Hematopoietic multipotent progenitor cell treated with erythropoietin and hydrocortisone succinate and interleukin-3 and kit ligand, for 4 days (in vitro differentiated cells): ENCODE results near the gene CALHM3.

Source experiments
- DNase-seq: peaks from one replicate; pipeline ENCODE4 v3.0.0-alpha.2; 2015

CALHM3 gene

DNA sequence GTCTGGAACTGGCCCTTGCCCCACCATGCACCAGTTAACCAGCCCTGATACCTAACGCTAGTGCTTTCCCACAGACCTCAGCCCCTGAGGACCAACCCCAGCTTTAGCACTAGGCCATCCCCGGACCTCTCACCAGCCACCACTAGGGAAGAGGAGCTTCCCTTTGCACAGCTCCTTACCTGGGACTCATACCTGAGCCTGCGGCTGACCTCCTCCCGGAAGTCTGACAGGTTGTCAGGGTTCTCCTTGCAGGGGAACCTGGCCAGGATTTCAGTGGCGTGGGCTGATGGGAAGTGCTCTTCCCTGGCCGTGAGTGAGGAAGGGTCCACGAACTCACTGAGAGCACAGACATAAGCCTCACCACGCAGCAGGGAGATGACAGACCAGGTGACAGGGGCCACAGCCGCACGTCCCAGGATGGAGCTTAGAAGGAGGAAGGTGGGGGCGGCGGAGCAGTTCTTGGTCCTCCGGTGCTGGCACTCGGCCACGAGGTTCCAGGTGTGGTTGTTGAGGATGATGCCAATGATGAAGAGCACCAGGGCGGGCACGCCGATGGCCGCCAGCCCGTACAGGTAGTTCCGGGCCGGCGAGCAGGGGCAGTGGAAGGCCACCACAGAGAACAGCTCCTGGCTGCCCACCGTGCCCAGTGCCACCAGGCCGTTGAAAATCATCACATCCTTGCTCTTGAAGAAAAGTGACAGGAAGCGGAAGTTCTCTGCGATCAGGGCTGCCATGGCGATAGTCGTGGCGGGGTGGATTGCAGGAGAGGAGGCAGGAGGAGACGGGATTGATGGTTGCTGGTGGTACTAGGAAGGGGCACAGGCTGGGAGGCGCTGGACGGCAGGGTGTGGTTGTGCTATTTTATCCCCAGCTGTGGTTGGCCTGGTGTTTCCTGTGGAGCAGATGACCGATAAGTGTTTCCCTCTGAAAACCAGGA lies 29.6 kb downstream of the CALHM3 start:
- DNase-seq = peak; percentile 16

DNA sequence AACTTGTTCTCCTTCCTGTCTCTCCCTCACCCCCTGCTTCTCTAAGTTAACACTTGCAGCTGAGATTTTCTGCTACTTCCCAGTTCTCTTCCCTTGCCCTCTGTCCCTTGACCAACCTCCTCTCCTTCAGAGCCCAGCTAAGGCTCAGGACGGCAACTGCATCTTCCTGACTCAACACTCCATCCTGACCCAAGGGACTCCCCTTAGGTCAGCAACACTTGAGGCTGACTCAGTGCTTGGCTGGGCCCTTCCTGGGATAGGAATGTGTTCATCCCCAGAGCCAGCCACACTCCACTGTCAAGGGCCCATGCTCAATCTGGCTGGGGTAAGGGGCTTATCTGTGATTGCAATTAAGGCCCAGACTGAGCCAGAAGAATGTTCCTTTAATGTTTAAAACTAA lies 30.3 kb downstream of the CALHM3 start:
- no peak for DNase-seq

DNA sequence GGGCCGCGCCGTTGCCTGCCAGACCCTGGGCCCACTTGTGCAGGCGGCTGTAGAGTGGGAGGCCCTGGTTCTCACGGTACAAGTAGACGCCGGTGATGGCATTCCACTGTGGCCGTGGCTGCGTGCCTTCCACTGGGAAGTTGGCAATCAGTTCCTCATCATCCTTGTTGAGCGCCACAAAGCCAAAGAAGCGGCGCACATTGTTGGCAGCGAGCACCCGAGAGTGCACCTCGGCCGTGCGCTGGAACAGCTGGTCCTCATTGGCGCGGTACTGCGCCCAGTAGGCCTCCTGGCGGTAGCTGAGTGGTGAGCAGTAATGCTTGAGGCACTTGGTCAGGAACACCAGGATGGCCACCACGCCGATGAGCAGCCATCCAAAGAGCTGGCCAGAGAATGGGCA lies 31.9 kb downstream of the CALHM3 start:
- DNase-seq = no peak

DNA sequence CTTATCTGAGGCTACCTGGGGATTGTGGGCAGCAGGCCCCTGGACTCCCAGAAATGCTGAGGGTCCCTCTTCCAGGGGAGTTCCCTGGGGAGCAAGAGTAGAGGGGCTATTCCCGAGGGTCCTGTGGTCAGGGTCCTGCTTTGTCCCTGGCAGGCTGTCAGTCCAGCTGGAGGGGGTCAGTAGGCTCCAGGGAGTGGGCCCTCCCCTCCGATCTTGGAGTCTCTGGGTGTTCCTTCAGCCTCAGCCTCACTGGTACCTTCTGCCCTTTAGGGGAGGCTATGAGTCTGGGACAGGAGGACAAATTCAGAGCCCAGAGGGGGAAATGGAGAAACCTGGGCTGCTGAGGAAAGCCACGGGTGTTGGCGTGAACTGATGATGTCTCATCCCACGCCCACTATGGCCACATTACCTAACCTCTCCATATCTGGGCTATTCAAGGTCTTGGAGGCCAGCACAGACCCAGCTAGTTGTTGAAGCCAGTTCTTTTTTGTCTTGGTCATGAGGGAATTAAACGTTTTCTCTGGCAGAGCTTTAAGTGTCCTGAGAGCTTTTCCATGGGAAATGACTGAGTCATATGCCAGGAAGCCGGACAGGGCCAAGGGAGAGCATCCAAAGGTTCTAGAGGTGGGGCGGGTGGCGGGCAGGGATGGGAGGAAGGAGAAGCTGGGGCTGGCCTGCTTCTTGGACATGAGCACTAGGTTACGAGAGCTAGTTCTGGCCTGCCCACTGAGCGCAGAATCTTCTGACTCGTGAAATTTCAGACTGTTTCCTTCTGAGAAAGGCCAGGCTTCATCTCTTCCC lies 33.1 kb downstream of the CALHM3 start:
- no peak for DNase-seq

DNA sequence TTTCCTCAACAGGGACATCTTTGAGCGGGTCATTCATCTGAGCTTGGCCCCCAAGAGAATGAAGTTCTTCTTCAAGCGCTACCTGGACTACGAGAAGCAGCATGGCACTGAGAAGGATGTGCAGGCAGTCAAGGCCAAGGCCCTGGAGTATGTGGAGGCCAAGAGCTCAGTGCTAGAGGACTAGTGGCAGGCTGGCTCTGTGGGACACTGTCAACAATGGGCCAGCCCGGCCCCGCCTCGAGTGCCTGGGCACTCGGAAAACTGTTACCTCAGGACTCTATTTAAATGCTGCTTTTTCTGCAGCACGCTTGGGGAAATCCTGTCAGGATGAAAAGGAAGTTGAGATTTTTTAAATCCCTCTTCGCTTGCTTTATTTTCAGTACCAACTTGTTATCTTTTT lies 33.7 kb downstream of the CALHM3 start:
- no peak for DNase-seq

DNA sequence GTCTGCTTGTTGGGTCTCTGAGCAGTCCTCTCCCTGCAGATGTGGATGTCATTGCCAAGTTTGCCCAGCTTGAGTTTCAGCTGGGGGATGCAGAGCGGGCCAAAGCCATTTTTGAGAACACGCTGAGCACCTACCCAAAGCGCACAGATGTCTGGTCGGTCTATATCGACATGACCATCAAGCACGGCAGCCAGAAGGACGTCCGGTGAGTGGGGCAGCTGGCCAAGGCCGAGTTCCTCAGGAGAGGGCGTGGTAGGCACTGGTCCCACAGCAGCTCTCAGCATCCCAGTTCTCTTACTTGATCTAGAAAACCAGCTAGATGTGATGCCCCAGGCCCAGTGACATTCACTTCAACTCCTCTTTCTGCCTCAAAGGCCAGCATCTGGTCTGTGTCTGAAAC lies 34.6 kb downstream of the CALHM3 start:
- no peak for DNase-seq

DNA sequence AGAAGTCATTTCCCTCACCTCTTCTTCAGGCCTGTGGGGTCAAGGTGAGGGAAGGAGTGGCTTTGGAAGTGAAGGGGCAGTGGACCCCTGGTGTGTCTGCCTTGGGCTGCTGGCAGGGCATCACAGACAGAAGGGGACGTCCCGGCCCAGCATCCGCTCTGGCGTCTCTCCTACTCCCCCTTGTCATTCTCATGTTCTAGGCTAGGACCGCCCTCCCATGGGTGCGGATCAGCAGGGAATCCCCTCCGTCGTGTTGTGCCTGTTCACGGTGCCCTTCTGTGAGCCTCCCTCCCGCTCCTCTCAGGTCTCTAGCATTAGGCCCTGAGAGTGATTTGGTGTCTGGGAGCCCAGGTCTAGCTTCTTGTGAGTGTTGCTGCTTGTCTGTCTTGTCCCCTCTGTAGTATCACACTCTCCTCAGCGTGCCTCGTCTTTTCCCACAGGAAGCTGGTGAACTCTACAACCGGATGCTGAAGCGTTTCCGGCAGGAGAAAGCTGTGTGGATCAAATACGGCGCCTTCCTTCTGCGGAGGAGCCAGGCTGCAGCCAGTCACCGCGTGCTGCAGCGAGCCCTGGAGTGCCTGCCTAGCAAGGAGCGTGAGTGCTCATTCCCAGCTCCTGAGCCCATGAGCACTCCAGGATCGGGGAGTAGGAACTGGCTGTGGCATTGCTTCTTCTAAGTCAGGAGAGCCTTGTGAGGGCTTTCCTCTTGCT lies 35.4 kb downstream of the CALHM3 start:
- DNase-seq = no peak

DNA sequence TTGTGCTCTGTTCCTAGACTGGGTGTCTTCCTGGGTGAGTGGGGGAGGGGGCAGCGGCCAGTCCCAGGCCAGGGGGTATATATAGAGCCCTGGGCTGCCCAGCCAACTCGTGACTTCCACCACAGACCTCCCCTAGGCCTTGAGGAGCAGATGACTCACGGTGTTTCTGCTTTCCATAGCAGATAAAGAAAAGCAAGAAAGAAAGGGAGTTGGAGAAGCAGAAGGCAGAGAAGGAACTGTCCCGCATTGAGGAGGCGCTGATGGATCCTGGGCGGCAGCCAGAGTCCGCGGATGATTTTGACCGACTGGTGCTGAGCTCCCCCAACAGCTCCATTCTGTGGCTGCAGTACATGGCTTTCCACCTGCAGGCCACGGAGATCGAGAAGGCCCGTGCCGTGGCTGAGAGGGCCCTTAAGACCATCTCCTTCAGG lies 37.0 kb downstream of the CALHM3 start:
- DNase-seq = no peak

DNA sequence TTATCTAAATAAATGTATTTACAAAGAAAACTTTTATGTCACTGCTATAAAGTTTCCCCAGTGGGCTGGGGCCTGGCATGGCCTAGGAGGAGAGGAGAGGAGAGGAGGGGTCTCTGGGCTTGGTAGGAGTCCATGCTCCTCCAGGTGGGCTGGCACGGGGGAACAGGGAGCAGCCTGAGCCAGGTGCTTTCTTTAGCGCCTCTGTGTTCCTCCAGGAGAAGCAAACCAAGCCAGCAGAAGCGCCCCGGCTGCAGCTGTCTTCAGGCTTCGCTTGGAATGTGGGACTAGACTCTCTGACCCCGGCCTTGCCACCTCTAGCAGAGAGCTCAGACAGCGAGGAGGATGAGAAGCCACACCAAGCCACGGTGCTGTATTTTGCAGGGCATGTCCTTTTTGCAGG lies 37.4 kb downstream of the CALHM3 start:
- no peak for DNase-seq

DNA sequence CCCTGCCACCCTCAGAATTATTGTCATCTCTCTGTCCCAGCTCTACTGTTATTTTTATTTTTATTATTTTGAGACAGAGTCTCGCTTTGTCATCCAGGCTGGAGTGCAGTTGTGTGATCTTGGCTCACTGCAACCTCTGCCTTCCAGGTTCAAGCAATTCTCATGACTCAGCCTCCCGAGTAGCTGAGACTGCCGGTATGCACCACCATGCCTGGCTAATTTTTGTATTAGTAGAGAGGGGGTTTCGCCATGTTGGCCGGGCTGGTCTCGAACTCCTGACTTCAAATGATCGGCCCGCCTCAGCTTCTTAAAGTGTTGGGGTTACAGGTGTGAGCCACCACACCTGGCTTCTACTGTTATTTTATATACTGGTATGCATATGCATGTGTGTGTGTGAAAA lies 37.8 kb downstream of the CALHM3 start:
- DNase-seq = no peak

DNA sequence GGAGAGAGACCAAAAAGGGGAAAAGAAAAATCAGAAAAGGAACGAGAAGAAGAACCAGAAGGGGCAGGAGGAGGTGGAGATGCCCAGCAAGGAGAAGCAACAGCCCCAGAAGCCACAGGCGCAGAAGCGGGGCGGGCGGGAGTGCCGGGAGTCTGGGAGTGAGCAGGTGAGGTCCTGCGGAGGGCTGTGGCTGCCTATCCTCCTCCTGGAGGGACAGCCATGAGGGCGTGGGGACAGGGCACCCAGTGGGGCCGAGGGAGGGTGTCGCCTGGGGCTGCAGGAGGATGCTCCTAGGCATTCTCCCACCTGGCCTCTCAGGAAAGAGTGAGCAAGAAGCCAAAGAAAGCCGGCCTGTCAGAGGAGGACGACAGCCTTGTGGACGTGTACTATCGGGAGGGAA lies 38.6 kb downstream of the CALHM3 start:
- no peak for DNase-seq

DNA sequence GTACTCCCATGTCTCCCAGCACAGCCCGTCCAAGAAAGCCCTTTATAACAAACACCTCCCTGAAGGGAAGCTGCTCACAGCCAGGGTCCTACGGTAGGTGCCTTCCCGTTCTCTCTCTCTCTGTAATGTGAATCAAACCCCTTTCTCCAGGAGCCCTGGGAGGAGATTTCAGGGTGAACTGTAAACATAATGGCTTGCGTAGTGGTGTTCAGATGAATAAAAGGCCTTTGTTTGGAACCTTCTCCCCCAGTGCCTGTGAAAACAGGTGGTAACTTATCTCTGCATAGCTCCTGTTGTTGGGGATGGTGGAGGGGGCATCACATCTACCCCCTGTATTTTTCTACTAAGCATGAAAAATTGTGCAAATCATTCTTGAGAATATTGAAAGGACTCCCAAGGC lies 39.3 kb downstream of the CALHM3 start:
- no peak for DNase-seq

DNA sequence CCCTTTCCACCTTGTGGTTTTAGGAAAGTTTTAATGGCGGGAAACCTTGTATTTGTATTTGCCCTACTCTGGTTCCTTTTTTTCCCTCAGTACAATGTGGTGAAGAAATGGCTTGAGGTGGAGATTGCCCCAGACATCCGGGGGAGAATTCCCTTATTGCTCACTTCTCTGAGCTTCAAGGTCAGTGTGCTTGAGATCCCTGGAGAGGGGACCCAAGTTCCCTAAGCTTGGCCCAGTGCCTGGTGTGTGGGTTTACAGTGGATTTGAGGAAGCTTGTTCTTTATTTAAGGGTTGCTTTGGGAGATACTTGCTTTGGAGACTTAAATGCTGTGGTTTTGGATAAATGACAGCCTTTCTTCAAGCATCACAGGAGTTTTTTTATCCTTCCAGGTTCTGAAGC lies 45.2 kb downstream of the CALHM3 start:
- no peak for DNase-seq

DNA sequence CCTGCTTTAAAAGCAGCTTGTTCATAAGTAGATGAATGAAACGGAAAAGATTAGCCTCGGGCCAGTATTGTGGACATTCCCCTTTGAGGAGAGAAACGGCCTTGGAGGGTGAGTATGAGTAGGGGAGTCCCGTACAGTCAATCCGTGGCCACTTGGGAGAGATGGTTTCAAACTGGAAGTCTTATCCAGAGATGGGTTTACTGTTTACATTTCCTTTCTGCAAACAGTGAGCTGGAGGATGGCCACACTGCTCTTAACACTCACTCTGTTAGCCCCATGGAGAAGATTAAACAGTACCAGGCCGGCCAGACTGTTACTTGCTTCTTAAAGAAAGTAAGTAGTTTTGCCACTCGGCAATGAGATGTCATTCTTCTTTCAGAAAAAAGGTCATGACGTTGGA lies 47.1 kb downstream of the CALHM3 start:
- DNase-seq = no peak

DNA sequence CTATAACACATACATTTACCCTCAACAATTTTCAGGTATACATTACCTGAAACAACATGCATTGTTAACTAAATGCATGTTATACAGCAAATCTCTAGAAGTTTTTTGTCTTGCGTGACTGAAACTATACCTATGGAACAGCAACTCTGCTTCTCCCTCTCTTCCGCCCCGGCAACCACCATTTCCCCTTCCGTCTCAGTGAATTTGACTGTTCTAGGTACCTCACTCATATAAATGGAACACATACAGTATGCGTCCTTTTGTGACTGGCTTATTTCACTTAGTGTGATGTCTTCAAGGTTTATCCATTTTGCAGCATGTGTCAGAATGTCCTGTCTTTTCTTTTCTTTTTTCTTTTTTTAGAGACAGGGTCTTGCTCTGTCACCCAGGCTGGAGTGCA lies 49.4 kb downstream of the CALHM3 start:
- no peak for DNase-seq

DNA sequence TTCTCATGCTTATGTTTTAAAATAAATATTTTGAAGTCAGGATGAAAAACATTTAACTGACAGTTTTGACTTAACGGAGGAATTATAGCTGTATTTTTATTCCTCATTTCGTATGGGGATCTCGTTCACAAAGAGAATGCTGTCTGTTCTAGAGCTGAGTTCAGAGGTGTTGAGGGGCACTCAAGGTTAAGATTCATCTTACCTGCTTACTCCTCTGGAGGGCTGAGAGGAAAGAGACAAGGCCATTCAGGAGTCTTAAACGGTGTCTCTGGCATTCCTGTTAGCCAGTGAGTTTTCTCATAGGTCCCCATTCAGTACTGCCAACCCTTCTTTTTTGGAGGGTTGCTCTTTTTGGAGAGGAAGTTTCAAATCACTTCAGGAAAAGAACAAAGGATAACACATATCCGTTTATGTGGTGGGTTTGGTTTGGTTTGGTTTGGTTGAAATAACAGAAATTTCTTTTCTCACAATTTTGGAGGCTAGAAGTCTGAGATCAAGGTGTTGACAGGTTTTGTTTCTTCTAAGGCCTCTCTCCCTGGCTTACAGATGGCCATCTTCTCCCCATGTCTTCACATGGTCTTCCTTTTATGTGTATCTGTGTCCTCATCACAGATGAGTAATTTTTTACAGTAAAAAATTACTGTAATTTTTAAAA lies 49.9 kb downstream of the CALHM3 start:
- DNase-seq = no peak

DNA sequence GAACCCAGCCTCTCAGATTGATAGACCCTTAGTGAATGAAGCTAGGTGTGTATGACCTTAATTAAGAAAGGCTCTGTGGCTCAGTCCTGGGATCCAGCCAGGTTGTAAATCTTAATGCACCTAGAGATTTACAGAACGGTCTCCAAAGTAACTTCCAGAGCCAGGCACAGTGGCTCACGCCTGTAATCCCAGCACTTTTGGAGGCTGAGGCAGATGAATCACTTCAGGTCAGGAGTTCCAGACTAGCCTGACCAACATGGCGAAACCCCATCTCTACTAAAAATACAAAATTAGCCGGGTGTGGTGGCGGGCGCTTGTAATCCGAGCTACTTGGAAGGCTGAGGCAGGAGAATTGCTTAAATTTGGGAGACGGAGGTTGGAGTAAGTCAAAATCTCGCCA lies 51.2 kb downstream of the CALHM3 start:
- no peak for DNase-seq

DNA sequence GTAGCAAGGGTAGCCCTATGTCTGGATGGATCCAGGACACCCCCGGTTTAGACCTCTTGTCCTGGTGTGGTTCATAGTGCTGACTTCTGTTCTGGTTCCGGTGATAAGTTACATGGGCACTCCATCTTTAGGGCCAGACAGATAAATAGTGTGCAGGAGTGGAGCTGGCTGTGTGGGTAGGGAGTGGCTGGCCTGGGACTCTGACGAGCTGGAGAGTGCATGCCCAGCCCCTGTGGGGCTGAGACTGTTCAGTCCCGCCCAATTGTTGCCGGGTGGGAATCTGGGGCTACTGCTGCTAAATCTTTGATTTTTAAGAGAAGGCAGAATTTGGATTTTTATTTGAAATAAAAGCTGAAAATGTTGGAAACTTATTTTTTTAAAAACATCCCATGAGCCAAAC lies 55.3 kb downstream of the CALHM3 start:
- DNase-seq = no peak
